HG02943 (cell line): ENCODE results near the gene GAREM2.

Experiments
- ATAC-seq: cut with Tn5 transposase; IDR thresholded peaks from one replicate; pipeline ENCODE4 v1.9.1; 2021; ENCODE audit warnings: mild to moderate bottlenecking, low read depth, moderate library complexity; ENCODE audit not compliant: unreplicated experiment

GAREM2 gene

GRCh38 chr2:26185954-26186770 lies 13.3 kb downstream of the GAREM2 start:
- ATAC-seq = no peak

GRCh38 chr2:26187114-26187513 lies 14.2 kb downstream of the GAREM2 start:
- ATAC-seq = no peak

- no peak for ATAC-seq
These were observed 14.7 kb downstream of the GAREM2 start for GRCh38 chr2:26187537-26188104.

- no peak for ATAC-seq
These were observed 16.2 kb downstream of the GAREM2 start for GRCh38 chr2:26189123-26189522.

- no peak for ATAC-seq
These were observed 16.9 kb downstream of the GAREM2 start for GRCh38 chr2:26189751-26190150.

- no peak for ATAC-seq
These were observed 17.5 kb downstream of the GAREM2 start for GRCh38 chr2:26190369-26190768.

GRCh38 chr2:26191316-26192159 lies 18.6 kb downstream of the GAREM2 start:
- no peak for ATAC-seq

- ATAC-seq = no peak
These were observed 20.8 kb downstream of the GAREM2 start for GRCh38 chr2:26193578-26194231.

GRCh38 chr2:26195040-26195984 lies 22.4 kb downstream of the GAREM2 start:
- ATAC-seq = no peak

GRCh38 chr2:26196683-26197418 lies 24.0 kb downstream of the GAREM2 start:
- no peak for ATAC-seq

- no peak for ATAC-seq
These were observed 24.6 kb downstream of the GAREM2 start for GRCh38 chr2:26197516-26197915.

GRCh38 chr2:26202981-26203490 lies 30.1 kb downstream of the GAREM2 start:
- ATAC-seq = no peak

- ATAC-seq = no peak
These were observed 31.0 kb downstream of the GAREM2 start for GRCh38 chr2:26203906-26204305.

GRCh38 chr2:26212011-26212410 lies 39.1 kb downstream of the GAREM2 start:
- ATAC-seq = no peak

GRCh38 chr2:26214759-26215158 lies 41.9 kb downstream of the GAREM2 start:
- no peak for ATAC-seq

GRCh38 chr2:26215833-26216232 lies 42.9 kb downstream of the GAREM2 start:
- no peak for ATAC-seq

- ATAC-seq = no peak
These were observed 43.7 kb downstream of the GAREM2 start for GRCh38 chr2:26216587-26216986.

GRCh38 chr2:26217720-26218119 lies 44.8 kb downstream of the GAREM2 start:
- no peak for ATAC-seq

GRCh38 chr2:26223018-26223417 lies 50.1 kb downstream of the GAREM2 start:
- ATAC-seq = no peak
